Epithelial cell of proximal tubule (primary cell): ENCODE data around the gene RBM38. TPM values are rescaled to one million over a fixed set of nuclear protein-coding genes. Genes with fewer than 3 reads are reported as not detected.
A peak's percentile ranks its signal among the peaks of the same experiment; 100 is the strongest.
"Not testable (repeated sequence)": the region's sequence is repeated elsewhere in the genome, so short reads cannot be mapped to it uniquely, and the experiment has no call there.

Experiments
- DNase-seq: peaks from one replicate; pipeline ENCODE4 v3.0.0-alpha.2; 2011; ENCODE audit warnings: low read depth
- H3K4me3 ChIP-seq: 2 replicates; pipeline ENCODE4 v1.5.1; 2011; ENCODE audit warnings: low read depth, mild to moderate bottlenecking, low read length
- total RNA-seq: library from RNA; depleted of rRNA; stranded (reverse); fragments of >200 nt; gene quantifications from 2 replicates; pipeline ENCODE4 v1.2.3, GENCODE V29; 2015
- TF ChIP-seq, protein P1 (sequence below): conservative IDR thresholded peaks from 2 replicates; pipeline ENCODE4 v1.5.1; 2012; ENCODE audit warnings: low read depth, mild to moderate bottlenecking, low read length

RBM38 gene
- 36.8 and 42.2 TPM in 2 replicates for total RNA-seq

DNA sequence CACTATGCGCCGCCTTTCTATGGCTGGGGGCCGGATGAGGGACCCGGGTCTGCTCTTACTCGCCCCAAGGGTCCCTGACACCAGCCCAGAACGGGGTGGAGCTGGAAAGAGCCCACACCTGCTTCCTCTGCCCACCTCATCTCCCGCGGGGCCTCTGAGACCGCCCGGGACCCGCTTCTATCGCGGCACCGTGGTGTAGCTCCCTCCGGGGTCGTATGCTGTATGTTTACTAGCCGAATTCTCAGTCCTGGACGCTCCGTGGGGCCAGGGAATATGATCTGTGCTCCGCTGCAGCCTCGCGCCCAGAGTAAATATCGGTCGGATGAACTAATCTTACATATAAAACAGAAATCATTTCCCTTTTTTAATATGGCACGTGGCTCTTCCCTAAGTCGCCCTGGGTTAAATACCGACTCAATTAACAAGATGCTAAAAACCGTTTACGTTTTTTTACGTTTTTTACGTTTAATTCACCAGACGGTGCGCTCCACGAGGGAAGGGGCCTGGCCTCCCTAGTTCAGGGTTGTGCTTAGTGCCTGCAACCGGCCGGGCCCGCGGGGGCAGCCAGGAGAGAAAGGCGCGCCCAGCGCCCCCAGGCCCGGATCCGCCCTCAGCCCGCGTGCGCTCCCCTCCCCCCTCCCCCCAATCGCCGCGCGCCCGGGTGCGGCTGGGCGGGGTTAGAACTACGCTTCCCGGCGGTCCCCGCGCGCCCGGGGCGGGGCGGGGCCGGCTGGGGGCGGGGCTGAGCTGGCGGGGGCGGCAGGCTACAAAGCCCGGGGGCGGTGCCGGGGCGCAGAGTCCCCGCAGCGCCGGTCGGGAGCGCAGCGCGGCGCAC, at the start of gene RBM38:
TSS of gene RBM38 (plus strand) at position 793 of the 835 bp plus-strand sequence. CDS start 186 bp downstream, outside the sequence.
- no peak for DNase-seq
- H3K4me3 ChIP-seq: peak within 1 kb of the TSS; percentile 79
- TF ChIP-seq, protein P1, sequence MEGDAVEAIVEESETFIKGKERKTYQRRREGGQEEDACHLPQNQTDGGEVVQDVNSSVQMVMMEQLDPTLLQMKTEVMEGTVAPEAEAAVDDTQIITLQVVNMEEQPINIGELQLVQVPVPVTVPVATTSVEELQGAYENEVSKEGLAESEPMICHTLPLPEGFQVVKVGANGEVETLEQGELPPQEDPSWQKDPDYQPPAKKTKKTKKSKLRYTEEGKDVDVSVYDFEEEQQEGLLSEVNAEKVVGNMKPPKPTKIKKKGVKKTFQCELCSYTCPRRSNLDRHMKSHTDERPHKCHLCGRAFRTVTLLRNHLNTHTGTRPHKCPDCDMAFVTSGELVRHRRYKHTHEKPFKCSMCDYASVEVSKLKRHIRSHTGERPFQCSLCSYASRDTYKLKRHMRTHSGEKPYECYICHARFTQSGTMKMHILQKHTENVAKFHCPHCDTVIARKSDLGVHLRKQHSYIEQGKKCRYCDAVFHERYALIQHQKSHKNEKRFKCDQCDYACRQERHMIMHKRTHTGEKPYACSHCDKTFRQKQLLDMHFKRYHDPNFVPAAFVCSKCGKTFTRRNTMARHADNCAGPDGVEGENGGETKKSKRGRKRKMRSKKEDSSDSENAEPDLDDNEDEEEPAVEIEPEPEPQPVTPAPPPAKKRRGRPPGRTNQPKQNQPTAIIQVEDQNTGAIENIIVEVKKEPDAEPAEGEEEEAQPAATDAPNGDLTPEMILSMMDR: no peak

DNA sequence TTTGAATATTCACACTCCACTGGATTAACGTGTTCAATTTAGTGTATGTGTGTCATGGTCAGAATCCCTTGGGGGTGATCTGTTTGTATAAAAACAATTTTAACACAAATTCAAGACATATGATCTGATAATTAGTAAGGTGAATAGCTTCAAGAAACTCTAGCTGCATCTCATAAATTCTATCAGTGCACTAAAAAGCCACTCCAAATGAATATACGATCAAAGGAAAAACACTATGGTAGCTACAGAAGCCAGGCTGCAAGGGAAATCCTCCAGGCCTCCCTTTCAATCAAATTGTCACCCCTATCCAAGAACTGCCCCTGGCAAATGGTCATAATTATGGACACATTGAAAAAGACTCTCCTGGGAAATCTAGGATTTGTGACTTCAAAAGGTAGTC, 49.5 kb upstream of the RBM38 start:
- DNase-seq: no peak

DNA sequence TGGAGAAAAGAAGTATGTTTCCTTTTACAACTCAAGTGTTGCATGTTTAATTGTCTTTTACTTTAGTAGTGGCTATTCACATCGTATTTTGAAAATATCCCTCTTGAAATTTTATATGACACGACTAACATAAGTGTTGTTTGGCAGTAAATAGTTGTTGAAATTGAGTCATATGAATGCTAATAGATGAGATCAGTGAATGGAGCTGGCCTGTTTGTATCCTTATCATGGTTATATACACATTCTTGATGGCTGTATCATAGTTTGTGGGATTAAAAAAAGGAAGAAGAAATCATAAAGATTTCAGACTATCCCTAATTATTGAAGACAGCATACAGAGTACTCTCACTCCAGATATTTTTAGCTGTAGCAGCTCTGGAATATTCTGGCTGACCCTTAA, 48.4 kb upstream of the RBM38 start:
- TF ChIP-seq, protein P1: no peak
- no peak overlapping the region for H3K4me3 ChIP-seq
- no peak for DNase-seq

More for the DNA sequence above, 49.5 kb upstream of the RBM38 start:
- TF ChIP-seq, protein P1: no peak
- H3K4me3 ChIP-seq: no peak overlapping the region

DNA sequence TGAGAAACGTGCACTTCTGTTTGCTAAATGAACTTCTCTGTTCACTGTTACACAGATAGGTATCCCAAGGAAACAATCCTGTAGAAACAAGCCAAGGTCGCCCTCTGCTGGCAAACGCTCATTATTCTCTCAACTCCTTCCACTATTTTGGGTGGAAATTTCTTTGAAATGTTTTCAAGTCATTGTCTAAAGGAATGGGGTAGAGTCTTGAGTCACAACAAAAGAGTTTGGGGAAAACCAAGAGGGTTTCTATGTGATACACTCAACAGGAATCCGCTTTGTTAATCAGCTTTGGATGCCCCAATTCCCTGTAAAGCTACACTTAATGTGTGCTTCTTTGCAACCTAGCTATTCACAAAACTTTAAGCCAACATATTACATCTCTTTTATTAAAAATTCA, 44.7 kb upstream of the RBM38 start:
- DNase-seq: peak; percentile 31
- no peak overlapping the region for H3K4me3 ChIP-seq
- TF ChIP-seq, protein P1: peak; percentile 75

DNA sequence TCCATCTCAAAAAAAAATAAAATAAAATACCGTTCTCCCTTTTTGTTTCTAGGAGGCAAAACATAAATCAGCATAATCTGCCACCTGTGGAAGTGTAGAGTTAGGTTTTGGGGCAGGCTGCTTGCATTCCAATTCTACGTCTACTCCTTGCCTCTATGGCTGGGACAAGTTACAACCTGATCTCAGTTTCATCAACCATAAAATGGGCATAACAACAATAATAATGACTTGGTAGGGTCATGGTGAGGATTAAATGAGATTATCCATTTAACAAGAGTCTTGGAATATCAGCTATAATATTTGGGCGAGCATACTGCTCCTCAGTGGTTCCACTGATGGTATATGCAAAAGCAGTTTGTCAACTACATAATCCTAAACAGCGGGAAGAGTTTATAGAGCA, 43.8 kb upstream of the RBM38 start:
- no peak for DNase-seq
- no peak overlapping the region for H3K4me3 ChIP-seq
- TF ChIP-seq, protein P1: no peak

DNA sequence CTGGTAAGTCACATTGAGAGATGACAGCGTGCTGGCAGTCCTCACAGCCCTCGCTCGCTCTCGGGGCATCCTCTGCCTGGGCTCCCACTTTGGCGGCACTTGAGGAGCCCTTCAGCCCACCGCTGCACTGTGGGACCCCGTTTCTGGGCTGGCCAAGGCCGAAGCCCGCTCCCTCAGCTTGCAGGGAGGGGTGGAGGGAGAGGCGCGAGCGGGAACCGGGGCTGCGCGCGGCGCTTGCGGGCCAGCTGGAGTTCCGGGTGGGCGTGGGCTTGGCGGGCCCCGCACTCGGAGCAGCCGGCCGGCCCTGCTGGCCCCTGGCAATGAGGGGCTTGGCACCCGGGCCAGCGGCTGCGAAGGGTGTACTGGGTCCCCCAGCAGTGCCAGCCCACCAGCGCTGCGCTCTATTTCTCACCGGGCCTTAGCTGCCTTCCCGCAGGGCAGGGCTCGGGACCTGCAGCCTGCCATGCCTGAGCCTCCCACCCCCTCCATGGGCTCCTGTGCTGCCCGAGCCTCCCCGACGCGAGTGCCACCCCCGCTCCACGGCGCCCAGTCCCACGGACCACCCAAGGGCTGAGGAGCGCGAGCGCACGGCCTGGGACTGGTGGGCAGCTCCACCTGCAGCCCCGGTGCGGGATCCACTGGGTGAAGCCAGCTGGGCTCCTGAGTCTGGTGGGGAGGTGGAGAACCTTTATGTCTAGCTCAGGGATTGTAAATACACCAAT, 42.8 kb upstream of the RBM38 start:
- H3K4me3 ChIP-seq, DNase-seq: not testable (repeated sequence)

DNA sequence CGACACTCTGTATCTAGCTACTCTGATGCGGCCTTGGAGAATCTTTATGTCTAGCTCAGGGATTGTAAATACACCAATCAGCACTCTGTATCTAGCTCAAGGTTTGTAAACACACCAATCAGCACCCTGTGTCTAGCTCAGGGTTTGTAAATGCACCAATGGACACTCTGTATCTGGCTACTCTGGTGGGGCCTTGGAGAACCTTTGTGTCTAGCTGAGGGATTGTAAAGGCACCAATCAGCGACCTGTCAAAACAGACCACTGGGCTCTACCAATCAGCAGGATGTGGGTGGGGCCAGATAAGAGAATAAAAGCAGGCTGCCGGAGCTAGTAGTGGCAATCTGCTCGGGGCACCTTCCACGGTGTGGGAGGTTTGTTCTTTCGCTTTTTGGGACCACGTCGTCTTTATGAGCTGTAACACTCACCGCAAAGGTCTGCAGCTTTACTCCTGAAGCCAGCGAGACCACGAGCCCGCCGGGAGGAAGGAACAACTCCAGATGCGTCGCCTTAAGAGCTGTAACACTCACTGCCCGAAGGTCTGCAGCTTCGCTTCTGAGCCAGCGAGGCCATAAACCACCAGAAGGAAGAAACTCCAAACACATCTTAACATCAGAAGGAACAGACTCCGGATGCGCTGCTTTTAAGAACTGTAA, 42.1 kb upstream of the RBM38 start:
- not testable (repeated sequence) for H3K4me3 ChIP-seq, DNase-seq
